ENCODE measurements around the gene METAP1.
A peak's percentile ranks its signal among the peaks of the same experiment; 100 is the strongest.
"Not testable (repeated sequence)": the region's sequence is repeated elsewhere in the genome, so short reads cannot be mapped to it uniquely, and the experiment has no call there.

METAP1 gene

GRCh38 chr4:98995183-98996055, at the start of gene METAP1:
Gene METAP1 (plus strand): TSS chr4:98995721. CDS start chr4:98995754, 33 bp downstream.
- DNase-seq (ENCODE audit: low read depth in 2 of 2), result peak; percentile 95

DNA sequence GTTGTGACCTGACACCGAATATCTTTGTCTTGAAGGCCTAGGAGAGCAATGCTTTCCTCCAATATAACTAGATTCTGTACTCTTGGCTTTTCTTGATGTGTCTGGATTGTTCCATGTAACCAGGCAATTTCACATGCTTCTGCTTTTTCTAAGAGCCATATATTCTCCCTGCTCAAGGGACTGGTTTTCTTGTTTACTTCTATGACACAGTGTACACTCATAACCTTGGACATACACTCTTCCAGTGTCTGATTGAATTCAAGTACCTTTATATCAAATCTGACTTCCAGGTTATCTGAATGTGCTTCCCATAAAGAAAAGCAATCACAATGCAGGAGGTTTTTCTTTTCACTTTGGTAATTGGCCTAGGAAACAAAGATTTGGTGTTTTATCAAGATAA, 49.2 kb upstream of the METAP1 start:
- DNase-seq (ENCODE audit: low read depth in 2 of 2), result no peak

DNA sequence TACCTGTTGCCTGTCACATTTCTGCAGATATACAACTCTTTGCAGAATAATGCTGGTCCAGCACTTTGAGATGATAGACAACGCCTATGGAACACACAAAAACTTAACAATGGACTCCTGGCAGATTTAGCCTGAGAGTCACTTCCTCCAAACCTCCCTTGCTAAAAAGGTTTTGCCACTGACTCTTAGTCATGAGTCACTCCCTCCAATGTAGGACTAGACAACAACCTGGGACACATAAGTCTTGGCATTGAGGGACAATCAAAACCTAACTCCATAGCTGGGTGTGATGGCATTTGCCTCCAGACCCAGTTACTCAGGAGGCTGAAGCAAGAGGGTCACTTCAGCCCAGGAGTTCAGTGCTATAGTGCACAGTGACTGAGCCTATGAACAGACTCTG, 44.6 kb upstream of the METAP1 start:
- no peak for DNase-seq (ENCODE audit: low read depth in 2 of 2)

DNA sequence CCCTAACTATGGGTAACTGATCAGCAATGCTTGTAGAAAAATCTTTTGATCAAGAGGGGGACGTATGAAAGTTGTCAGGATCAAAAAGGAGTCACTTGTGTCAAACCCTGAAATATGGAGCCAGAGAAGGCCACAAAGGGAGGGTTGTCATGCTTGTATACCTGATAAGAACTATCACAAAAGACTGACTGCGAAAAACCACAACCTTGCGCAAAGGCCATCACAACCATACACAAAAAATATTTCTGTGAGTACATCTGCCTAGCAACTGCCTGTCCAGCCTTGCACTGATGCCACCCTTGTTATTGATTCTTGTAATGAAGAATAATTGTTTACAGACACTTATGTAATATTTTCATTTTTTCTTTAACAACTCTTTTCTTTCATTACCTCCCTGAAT, 43.8 kb upstream of the METAP1 start:
- DNase-seq (ENCODE audit: low read depth in 2 of 2), result no peak

DNA sequence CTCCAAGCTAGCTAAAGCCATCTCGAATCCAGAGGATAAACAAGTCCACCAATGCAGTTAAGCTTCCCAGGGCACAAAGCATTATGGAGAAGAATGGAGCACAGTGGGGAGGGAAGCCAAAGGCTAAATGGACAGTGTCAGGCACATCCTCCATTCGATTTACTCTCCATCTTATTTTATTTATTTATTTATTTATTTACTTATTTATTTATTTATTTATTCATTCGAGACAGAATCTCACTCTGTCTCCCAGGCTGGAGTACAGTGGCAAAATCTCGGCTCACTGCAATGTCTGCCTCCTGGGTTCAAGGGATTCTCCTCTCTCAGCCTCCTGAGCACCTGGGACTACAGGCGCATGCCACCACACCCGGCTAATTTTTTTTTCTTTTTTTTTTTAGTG, 40.3 kb upstream of the METAP1 start:
- DNase-seq (ENCODE audit: low read depth in 2 of 2), result no peak

DNA sequence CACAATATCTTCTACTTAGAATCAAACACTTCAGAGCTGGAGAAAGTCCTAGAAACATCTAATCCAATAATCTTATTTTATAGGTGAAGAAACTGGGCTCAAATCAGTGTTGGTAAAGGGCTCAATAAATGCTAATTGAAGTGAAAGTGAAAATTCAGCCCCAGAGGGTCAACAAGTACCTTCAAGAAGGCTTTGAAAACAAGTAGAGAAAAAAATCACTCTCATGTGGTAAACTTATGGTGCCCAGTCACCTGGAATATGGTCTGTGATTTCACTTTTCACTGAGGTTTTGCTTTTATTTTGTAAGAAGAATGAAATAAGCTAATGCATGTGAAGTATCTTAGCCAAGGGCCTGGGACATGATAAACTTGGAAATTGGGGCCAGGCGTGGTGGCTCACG, 37.5 kb upstream of the METAP1 start:
- DNase-seq (ENCODE audit: low read depth in 2 of 2), result no peak

DNA sequence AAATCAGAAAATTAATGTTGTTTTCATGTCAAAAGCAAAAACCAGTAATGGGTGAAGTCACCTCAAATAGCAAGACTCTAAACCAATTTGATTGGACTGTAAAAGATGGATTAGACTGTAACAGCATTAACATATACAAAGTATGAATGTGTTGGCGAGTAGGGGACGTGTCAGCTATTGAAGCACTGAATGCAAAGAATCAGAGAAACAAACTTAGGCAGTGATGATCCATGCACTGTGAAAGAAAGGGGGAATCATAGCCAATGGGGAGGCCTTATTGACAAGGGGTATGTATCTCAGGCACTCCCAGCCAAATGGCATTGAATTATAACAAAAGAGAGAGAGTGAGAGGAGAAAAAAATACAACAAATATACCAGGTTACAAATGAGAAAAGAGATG, 36.1 kb upstream of the METAP1 start:
- DNase-seq (ENCODE audit: low read depth in 2 of 2), result no peak

DNA sequence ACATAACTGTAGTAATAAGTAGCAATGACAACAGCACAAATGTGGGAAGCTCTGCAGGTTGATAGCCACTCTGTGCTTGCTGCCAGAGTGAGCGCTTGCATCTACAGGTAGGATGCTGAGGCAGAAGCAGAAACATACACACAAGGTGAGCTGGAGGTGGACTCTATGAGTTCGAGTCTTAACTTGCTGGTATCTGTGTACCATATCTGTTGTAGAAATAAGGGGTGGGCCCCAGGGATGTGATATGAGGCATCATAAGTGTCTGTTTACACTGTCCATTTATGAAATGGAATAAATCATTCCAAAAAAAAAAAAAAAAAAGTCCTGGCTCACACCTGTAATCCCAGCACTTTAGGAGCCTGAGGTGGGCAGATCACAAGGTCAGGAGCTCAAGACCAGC, 33.8 kb upstream of the METAP1 start:
- no peak for DNase-seq (ENCODE audit: low read depth in 2 of 2)

GRCh38 chr4:98963538-98964433, 31.7 kb upstream of the METAP1 start:
- no peak for DNase-seq (ENCODE audit: low read depth in 2 of 2)

DNA sequence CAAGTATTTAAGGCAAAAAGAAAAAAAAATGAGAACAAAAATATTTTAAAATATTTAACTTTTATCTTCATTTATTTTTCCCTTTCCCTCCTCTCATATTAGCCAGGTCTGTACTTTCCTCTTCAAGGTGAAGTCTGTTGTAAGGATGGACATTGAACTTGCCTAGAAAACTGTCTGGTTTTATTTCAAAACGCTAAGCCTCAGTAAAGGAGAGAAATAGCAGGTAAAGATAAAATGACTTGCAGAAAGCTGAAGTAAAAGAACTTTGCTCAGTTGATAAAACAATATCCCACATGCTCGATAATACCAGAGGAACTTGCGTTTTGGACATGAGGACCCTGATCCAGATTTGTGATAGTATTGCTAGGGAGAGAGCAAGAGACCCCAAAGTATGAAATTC, 28.6 kb upstream of the METAP1 start:
- DNase-seq (ENCODE audit: low read depth in 2 of 2), result no peak

- DNase-seq (ENCODE audit: low read depth in 2 of 2), result no peak
Observed at GRCh38 chr4:98967786-98968329, 27.7 kb upstream of the METAP1 start.

- no peak for DNase-seq (ENCODE audit: low read depth in 2 of 2)
Observed at GRCh38 chr4:98969878-98970785, 25.4 kb upstream of the METAP1 start.

- no peak for DNase-seq (ENCODE audit: low read depth in 2 of 2)
Observed at GRCh38 chr4:98976716-98977115, 18.8 kb upstream of the METAP1 start.

- DNase-seq (ENCODE audit: low read depth in 2 of 2), result no peak
Observed at GRCh38 chr4:98977557-98977956, 18.0 kb upstream of the METAP1 start.

DNA sequence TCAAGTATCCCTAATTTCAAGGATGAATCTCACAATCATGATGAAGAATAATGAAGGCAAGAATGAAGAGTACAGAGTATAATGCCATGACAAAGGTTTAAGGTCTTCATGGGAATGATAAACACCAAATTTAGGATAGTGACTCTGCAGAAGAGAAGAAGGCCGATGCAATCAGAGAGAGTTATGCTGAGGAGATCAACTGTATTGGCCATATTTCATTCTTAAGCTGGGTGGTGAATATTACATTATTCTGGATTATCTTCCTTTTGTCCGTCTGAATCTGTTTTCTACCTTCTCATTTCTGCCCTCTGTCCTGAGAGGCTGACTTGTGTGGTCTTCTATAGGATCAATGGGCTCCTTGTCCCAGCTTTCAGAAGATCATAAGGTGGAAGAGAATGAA, 7.8 kb upstream of the METAP1 start:
- DNase-seq (ENCODE audit: low read depth in 2 of 2), result no peak

GRCh38 chr4:98992835-98993234, 2.7 kb upstream of the METAP1 start:
- DNase-seq (ENCODE audit: low read depth in 2 of 2), result not testable (repeated sequence)

DNA sequence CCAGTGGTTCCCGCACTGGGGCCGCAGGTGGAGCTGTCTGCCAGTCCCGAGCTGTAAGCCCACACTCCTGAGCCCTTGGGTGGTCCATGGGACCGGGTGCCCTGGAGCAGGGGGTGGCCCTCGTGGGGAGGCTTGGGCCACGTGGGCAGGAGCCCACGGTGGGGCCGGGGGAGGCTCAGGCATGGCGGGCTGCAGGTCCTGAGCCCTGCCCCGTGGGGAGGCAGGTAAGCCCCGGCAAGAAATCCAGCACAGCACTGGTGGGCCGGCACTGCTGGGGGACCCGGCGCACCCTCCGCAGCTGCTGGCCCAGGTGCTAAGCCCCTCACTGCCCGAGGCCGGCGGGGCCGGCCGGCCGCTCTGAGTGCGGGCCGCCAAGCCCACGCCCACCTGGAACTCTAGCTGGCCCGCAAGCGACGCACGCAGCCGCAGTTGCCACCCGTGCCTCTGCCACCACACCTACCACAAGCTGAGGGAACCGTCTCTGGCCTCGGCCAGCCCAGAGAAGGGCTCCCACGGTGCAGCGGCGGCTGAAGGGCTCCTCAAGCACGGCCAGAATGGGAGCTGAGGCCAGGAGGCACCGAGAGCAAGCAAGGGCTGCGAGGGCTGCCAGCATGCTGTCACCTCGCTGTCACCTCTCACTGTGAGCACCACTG, 2.0 kb upstream of the METAP1 start:
- DNase-seq (ENCODE audit: low read depth in 2 of 2), result no peak

GRCh38 chr4:98994474-98995182, 893 bp upstream of the METAP1 start:
- no peak for DNase-seq (ENCODE audit: low read depth in 2 of 2)

DNA sequence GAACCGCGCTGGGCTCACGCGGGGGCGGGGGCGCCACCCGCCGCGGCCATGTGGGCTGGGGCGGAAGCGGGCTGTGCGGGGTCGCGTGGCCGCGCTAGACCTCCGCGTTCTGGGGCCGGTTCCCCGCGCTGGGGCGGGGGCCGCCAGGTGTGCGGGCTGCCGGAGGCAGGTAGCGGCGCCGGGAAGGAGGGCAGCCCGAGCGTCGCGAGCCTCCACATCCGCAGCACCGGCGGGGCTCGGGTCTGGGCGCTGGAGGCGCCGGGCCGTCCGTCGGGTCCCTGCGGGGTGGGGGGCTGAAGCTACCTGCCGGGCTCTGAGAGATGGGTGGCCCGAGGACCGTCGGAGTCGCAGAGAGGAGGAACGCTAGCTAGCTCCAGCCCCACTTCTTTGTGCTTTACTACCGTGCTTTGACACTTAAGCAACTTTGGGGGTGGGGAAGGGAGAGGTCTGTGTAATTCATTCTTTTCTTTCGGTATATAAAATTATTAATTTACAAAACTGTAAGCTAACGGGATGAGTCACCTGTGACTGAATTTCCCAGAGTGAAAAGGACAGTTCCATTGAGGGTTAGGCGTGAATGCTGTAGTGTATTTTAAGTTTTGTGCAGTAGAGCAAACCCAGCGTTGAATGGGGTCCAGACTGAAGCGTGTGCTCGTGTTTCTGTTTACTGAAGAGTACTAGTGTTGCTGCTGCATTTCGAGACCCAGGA, 689 bp downstream of the METAP1 start:
- peak; percentile 10 to 12 for DNase-seq (ENCODE audit: low read depth in 2 of 2)

DNA sequence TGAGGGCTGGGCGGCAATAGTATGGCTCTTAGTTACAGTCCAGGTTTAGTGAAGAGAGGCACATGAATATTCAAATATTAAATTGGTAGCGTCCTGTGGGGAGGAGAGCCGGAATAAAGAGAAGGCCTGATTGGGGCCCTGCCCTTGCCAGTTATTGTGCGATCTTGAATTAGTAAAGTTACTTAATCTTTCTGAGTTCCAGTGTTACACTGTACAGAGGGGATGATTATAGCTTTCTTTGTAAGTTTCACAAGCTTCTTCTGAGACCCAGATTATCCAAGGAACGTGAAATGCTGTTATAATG, 1.2 kb downstream of the METAP1 start:
- DNase-seq (ENCODE audit: low read depth in 2 of 2), result no peak
